GM18951 (cell line): ENCODE measurements around the gene SPATA13.

Experiments used
- POLR2A ChIP-seq: IDR thresholded peaks from 4 replicates; pipeline ENCODE4 v1.6.1; 2011; ENCODE audit warnings: mild to moderate bottlenecking; ENCODE audit not compliant: insufficient read length, insufficient read depth; ENCODE audit errors: extremely low read depth
- in situ Hi-C: fragments of 300-500 bp; cut with MboI; formaldehyde crosslinking; loops from one replicate; pipeline ENCODE4 v1.12.0; 2022; ENCODE audit warnings: low sequenced_read_pairs, mixed read lengths, inconsistent platforms; ENCODE audit not compliant: unreplicated experiment

Gene SPATA13

DNA sequence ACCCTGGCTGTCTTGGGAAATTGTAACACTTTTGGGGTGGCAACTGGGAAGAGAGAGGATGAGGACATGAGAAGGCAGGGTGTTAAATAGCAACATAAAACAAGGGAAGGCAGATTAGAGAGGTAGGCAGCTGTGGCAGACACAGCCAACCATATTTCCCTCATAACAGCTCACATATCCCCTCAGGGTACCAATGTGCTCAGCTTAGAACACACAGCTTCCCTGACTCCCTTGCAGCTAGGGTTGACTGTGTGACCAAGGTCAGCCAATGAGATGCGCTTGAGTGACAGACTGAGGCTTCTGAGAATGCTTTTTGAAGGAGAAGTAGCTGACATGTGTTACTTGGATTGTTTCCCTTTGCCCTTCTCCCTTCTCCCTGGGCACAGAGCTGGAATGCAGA is 28.8 kb upstream of the SPATA13 start:
- in situ Hi-C loops = no loop called here

DNA sequence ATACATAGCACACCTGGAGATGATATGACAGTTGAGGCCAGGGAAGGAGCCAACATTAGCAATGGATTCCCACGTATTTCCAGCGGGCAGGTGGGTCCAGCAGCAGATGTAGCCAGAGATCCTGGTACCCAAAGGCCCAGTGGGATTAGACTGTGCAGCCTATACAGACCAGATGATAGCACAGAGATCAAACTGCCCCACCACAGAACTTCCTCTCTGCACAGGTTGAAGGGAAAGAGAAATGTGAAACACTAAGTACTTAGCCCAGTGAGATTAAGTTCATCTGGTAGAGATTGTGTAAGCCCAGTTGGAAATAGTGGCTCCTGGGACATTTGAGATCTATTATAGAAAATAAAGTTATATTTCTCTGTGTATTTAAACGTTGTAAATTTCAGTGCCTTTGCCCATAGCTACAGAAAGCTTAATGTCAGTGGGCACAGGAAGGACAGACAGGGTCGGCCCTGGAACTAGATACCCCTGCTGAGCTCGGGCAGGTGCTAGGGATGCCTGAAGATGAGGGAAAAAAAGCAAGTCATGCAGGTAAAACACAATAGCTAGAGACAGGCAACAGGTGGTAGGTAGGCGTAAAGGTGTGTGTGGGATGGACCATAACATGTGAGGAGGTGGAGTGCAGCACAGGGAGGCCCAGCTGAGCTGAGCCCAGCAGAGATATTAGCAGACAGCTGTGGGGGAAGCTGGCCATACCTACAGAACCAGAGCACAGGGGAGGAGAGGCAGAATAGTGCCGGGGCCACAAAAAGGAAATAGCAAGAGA is 27.3 kb upstream of the SPATA13 start:
- in situ Hi-C loops = no loop called here
- no peak for TF ChIP-seq POLR2A

More for the DNA sequence above, 28.8 kb upstream of the SPATA13 start:
- no peak for TF ChIP-seq POLR2A

DNA sequence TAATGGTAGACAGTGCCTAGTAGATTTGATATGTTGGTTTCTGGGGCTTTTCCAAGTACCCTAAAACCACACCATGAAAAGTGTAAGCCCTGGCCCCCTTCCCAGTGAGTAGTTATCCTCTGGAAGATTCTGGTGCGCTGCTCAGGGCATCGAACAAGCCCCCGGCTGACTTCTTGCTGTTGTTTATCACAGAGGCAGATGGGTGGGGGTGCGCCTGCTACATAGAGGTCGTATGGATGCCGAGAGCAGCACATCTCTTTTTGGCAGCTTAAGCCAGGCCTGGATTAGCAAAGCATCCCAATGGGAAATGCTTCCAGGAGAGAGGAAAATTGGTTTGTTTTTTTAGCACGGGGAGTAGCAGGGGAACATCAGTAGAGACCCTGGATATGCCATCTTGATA is 26.3 kb upstream of the SPATA13 start:
- no peak for TF ChIP-seq POLR2A
- in situ Hi-C loops = no loop called here

DNA sequence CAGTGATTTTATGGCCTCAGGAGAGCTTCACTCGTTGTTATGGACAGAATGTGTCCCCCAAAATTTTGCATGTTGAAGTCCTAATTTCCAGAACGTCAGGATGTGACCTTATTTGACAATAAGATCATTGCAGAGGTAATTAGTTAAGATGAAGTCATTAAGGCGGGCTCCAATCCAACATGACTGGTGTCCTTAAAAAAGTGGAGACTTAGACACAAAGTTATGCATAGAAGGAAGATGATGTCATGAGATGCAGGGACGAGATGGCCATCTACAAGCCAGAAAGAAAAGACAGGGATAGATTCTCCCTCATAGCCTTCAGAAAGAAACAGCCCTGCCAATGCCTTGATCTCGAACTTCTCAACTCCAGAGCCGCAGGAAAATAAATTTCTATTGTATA is 25.8 kb upstream of the SPATA13 start:
- TF ChIP-seq POLR2A = no peak
- in situ Hi-C loops = no loop called here

DNA sequence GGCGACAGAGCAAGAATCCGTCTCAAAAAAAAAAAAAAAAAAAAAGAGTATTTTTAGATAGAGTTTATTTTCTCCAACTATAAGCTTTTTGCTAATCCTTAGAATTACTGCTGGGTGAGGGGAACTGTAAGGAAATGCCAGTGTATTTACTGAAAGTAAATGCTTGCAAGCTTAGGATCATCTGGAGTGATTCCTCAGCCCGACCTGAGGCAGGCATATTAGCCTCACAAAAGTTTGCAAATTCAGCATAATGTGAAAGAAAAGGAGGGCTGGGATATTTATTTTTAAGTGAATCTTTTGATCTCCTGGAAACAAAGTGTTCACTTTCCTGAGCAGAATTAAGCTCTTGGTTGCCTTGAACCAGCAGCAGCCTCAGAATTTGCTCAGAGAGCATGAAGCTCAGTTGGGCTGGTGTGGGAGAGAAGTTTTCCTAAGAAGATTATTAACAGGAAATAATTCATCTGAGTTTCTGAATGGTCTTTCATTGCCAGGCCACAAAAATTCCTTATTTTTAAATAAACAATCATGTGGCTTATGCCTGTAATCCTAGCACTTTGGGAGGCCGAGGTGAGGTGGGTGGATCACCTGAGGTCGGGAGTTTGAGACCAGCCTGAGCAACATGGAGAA is 24.7 kb upstream of the SPATA13 start:
- in situ Hi-C loops = no loop called here
- TF ChIP-seq POLR2A = no peak

DNA sequence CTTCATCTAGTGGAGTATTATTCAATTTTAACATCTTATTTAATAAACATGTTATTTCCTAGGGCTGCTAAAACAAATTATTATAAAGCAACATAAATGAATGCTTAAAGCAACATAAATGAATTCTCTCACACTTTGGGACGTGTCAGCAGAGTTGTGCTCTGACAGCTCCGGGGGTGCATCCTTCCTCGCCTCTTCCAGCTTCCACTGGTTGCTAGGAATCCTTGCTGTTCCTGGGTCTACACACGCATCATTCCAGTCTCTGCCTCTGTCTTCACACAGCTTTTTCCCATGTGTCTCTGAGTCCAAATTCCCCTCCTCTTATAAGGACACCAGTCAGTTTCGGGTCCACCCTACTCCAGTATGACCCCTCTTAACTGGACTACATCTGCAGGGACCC is 21.6 kb upstream of the SPATA13 start:
- TF ChIP-seq POLR2A = no peak
- in situ Hi-C loops = no loop called here

DNA sequence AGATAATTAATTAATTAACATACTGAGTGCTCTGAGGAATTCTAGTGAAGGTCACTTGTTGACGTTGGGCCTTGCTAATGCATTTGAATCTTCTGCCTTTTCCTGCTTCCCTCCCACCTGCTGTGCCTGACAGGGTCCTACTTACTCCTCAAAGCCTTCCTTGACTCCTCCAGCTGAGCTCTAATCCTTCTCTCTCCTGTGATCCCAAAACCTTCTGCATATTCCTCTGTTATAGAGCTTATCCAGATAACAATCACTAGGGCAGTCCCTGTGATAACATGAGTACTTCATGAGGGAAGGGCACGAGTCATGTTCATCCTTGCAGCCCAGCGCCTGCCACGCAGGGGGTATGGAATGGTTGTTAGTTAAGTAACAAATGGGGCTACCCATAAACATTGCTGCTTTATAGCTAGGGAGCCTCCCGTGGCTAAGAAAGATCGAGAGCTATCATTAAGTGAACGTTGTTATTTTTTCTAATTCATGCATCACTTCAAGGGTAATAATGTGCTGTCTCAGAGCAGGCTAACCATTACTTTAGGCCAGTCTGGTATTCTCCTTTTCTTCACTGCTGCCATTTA is 19.1 kb upstream of the SPATA13 start:
- no peak for TF ChIP-seq POLR2A
- in situ Hi-C loops = no loop called here

DNA sequence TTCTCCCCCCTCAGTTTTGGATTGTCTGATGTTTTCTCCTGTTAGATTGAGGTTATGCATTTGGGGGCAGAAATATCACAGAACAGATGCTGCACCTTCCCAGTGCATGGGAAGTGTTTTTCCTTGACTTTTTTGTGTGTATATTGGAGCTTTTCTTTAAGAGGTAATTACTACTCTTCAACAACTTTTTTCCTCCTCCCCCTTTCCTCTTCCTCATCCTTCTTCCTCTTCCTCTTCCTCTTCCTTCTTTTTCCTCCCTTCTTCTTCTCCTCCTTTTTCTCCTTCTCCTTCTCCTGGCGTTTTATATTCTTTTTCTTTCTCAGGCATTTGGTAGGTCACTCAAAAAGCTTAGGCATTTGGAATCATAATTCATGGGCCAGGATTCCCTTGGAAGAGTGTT is 18.1 kb upstream of the SPATA13 start:
- TF ChIP-seq POLR2A = no peak
- in situ Hi-C loops = no loop called here

DNA sequence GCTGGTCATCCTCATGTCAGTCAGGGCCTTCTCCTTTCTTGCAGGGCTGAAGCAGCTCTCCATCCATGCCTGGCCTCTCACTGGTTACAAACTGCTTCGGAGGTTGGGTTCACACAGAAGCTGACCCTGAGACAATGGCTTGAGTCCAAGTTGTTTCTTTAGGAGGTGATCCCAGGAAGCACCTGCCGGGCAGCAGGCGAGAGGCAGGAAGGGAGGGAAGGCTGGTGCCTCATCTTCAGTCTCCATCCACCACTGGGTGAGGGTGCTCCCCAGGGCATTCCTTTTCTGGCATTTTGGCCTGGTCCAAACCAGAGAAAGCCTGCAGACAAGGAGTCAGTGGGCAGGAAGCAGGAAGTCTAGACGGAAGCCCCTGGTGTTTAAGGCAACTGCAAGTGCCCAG is 17.6 kb upstream of the SPATA13 start:
- in situ Hi-C loops = no loop called here
- TF ChIP-seq POLR2A = no peak

DNA sequence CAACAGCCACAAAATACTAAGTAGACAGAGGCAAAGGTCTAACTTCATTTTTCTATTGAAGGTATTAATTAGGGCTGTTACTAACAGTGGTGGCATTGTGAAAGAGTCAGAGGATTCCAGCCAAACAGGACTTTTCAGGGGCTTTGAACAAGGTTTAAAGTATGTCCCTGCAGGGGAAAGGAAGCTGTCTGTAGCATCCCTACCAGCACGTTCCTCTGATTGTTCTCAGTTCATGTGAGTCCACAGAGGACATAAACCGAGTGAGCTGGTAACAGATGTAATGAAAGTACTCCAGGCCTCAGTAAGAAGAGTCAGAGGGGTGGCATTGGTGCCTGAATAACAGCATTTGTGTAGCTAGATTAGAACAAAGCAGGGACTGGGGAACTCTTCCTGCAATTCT is 15.3 kb upstream of the SPATA13 start:
- TF ChIP-seq POLR2A = no peak
- in situ Hi-C loops = no loop called here

DNA sequence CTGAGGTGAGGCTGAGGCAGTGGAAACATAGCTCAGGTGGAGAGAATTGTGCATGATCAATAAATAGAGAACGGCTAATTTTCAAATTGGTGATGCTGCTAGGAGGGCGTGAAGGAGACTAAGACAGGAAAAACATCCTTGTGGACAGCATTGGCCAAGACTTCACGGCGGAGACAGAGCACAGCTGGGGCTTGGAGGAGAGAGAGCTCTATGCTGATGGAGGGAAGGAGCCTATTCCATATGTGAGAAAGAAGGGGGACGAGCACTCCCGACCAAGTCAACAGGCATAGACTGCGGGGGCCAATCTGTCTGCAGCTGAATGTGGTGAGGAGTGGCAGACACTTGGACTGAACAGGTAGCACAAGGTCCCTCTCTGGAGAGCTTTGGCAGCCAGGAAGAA is 14.8 kb upstream of the SPATA13 start:
- in situ Hi-C loops = no loop called here
- no peak for TF ChIP-seq POLR2A

DNA sequence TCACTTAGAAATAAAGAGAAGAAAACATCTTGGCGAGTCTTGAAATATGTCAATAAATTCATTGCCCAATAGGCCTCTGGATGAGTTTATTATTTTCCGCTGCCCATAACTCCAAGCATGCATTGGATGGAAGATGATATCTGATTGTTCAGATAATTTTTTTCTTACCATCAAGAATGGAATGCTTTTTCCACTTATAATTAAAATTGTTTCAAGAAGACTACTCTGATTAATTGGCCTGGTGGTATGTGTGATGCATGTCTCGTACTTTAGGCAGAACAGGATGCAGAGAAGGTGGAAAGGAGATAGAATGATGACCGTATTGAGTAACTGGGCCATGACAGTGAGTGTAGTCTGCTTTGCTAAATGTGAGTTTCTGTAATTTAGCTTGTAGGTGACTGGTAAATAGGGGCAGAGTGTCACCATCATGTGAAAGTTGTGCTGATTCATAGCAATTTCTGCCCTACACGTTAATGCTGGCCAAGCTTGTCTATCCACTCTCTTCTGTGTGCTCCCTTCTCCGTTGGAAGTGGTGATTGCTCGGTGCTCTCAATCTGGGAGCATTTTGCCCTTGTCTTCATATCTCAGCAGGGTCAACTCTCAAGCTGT is 13.5 kb upstream of the SPATA13 start:
- in situ Hi-C loops = no loop called here
- no peak for TF ChIP-seq POLR2A

DNA sequence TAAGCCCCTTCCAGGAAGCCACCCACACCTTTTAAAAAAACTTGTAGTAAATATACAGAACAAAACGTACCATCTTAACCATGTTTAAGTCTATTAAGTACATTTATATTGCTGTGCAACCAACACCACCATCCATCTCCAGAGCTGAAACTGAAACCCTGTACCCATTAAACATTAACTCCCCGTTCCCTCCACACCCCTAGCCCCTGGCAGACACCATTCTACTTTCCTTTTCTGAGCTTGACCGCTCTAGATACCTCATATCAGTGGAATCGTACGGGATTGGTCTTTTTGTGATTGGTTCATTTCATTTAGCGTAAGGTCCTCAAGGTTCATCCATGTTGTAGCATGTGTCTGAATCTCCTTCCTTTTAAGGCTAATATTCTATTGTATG is 13.0 kb upstream of the SPATA13 start:
- no peak for TF ChIP-seq POLR2A
- in situ Hi-C loops = no loop called here
